ACC112 (cell line): Measurements from ENCODE around the gene CENPF.
A peak's percentile ranks its signal among the peaks of the same experiment; 100 is the strongest.
"Not testable (repeated sequence)": the region's sequence is repeated elsewhere in the genome, so short reads cannot be mapped to it uniquely, and the experiment has no call there.

Experiments used
- H2AFZ ChIP-seq: fragments of 200-600 bp; sonication (generic); one replicate; pipeline ENCODE4 v1.6.0; 2017; ENCODE audit warnings: antibody characterized with exemption, low read length; ENCODE audit not compliant: unreplicated experiment
- H3K27ac ChIP-seq: fragments of 200-600 bp; sonication (generic); 2 replicates; pipeline ENCODE4 v1.5.1; 2014; ENCODE audit warnings: low read depth, mild to moderate bottlenecking, antibody characterized with exemption, low read length, moderate library complexity
- H3K27me3 ChIP-seq: fragments of 200-600 bp; sonication (generic); 2 replicates; pipeline ENCODE4 v1.6.1; 2014; ENCODE audit warnings: mild to moderate bottlenecking, antibody characterized with exemption, low read length, moderate library complexity, mixed read lengths; ENCODE audit not compliant: insufficient read depth
- H3K36me3 ChIP-seq: fragments of 200-600 bp; sonication (generic); 2 replicates; pipeline ENCODE4 v1.6.1; 2016; ENCODE audit warnings: mild to moderate bottlenecking, antibody characterized with exemption, low read length, moderate library complexity, mixed read lengths; ENCODE audit not compliant: insufficient read depth
- H3K4me1 ChIP-seq: fragments of 200-600 bp; sonication (generic); one replicate; pipeline ENCODE4 v1.6.1; 2016; ENCODE audit warnings: low read length, mixed read lengths; ENCODE audit not compliant: insufficient read depth, unreplicated experiment, control insufficient read depth
- H3K4me3 ChIP-seq: fragments of 200-600 bp; sonication (generic); 2 replicates; pipeline ENCODE4 v1.5.1; 2014; ENCODE audit warnings: mild to moderate bottlenecking, low read depth, low read length
- H3K79me2 ChIP-seq: fragments of 200-600 bp; sonication (generic); one replicate; pipeline ENCODE4 v1.6.0; 2016; ENCODE audit warnings: low read length; ENCODE audit not compliant: control insufficient read depth, unreplicated experiment, insufficient read depth

Gene CENPF

DNA sequence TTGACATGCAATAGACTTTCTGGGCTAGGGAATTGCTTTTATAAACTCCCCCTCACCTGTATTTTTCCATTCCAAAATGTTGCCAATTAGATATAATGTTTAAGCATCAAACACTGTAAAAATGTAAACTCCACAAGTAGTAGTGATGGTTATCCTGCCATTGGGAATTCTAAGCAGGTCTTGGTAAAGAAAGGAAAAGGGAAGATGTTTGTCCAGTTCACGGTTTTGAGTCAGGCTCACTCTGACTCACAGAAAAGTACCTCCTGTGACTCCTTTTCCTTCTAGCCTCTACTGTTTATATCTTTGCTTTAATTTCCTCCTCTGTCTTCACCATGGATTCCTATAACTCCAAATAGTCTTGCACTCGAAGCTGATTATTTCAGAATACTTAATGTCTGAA is 32.6 kb upstream of the CENPF start:
- H3K27ac ChIP-seq, result peak overlapping the region; percentile 78
- peak overlapping the region; percentile 2; the same call in 1 of the 2 replicates for H3K4me3 ChIP-seq
- H3K27me3 ChIP-seq, result no peaks in the 10 kb centered on the region
- H2AFZ ChIP-seq, result no peak overlapping the region
- H3K79me2 ChIP-seq, result no peaks in the 10 kb centered on the region
- no peaks in the 10 kb centered on the region for H3K36me3 ChIP-seq
- H3K4me1 ChIP-seq, result peaks cover 53% of the 10 kb centered on the region

- H3K4me1 ChIP-seq, result peaks cover 45% of the 10 kb centered on the region
These were observed 31.7 kb upstream of the CENPF start for GRCh38 chr1:214571281-214571680.

GRCh38 chr1:214573386-214574318 is 29.3 kb upstream of the CENPF start:
- no peaks in the 10 kb centered on the region for H3K79me2 ChIP-seq

More at GRCh38 chr1:214571281-214571680, 31.7 kb upstream of the CENPF start:
- Histone ChIP-seq H3K27ac (peak overlapping the region; percentile 78; the same call in 1 of the 2 replicates), H2AFZ (peak overlapping the region; percentile 26), H3K79me2 (no peaks in the 10 kb centered on the region), H3K36me3 (0 out of 2 replicates have a peak, but pooled peaks cover 3% of the 10 kb centered on the region), H3K4me3 (no peak overlapping the region), H3K27me3 (no peaks in the 10 kb centered on the region)

DNA sequence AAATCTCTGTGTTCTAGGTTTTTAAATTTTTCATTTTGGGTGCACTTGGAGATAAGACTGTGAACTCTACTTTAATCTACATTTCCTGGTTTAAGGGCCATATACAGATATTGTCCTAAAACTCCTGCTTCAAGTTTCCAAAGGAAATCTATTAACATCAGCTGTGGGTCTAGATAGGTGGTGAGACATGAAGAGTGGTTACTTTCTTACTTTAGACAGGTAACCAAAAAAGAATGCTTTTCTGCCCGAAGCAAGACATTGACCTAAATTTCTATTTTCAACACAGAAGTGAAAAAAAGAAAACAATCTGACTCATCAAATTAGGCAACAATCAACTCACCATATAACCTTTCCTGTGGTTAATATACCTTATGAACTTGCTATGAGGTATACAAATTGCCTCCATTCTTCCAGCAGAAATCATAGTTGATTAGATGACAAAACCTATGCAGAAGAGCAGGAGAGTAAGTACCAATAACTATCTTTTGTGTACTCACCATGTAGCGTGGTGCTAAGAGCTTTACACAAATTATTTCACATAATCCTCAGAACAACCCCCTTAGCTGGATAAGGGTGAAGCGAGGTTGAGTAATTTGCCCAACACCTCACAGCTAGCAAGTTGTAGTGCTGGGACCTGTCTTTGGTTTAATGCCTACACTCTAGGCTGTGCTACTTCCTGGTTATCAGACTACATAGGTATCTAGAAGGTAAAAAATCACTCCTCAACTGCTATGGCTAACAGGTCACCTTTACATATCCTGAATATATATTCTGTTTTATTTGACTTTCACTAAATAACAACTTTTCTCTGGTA is 28.2 kb upstream of the CENPF start:
- Histone ChIP-seq H2AFZ (no peak overlapping the region), H3K27me3 (no peaks in the 10 kb centered on the region), H3K36me3 (0 out of 2 replicates have a peak, but pooled peaks cover 3% of the 10 kb centered on the region), H3K27ac (no peak overlapping the region), H3K79me2 (no peaks in the 10 kb centered on the region), H3K4me1 (peaks cover 14% of the 10 kb centered on the region), H3K4me3 (no peak overlapping the region)

More at GRCh38 chr1:214573386-214574318, 29.3 kb upstream of the CENPF start:
- Histone ChIP-seq H3K4me1 (peaks cover 23% of the 10 kb centered on the region), H3K4me3 (no peak overlapping the region), H3K27ac (no peak overlapping the region), H3K36me3 (0 out of 2 replicates have a peak, but pooled peaks cover 3% of the 10 kb centered on the region), H3K27me3 (no peaks in the 10 kb centered on the region), H2AFZ (no peak overlapping the region)

GRCh38 chr1:214576120-214576519 is 26.9 kb upstream of the CENPF start:
- not testable (repeated sequence) for H3K4me1 ChIP-seq

DNA sequence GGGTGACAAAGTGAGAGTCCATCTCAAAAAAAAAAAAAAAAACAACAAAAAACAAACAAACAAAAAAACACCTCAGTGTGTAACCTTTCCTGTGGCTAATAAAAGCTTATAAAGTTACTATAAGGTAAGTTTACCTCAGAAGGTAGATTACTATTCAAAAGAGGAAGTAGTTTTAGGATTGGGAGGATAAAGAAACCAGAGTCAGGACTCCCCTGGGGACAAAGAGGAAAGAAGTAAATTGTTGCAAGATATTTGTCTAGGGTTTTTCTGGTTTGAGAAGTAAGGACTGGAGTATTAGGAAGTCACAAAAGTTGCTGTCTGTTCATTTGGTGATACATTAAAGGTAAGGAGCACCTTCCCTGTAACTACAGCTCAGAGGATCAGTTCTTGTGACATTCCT is 23.8 kb upstream of the CENPF start:
- no peak overlapping the region for H3K4me3 ChIP-seq
- H3K27ac ChIP-seq, result no peak overlapping the region
- H3K27me3 ChIP-seq, result no peaks in the 10 kb centered on the region

More at GRCh38 chr1:214576120-214576519, 26.9 kb upstream of the CENPF start:
- not testable (repeated sequence) for H3K36me3 ChIP-seq, H3K27ac ChIP-seq, H2AFZ ChIP-seq, H3K79me2 ChIP-seq, H3K4me3 ChIP-seq, H3K27me3 ChIP-seq

DNA sequence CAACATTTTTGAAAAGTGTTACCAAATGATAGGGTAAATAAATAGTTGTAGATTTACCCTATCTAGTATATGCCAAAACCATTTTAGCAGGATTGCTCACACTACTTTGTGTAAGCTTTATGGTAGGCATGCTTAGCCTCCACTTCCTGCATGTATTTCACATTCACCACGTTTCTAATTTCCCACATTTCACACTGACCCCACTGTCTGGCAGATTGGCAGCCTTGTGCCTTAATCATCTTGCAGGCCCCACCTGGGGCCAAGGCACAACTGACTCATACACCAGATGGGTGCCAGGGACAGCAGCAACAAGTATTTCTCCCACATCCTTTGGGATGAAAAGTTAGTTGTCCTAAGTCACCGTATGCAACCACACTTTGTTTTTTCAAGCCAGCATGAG is 21.2 kb upstream of the CENPF start:
- peak overlapping the region; percentile 58 for H3K27ac ChIP-seq
- H2AFZ ChIP-seq, result no peak overlapping the region
- H3K4me3 ChIP-seq, result no peak overlapping the region
- H3K27me3 ChIP-seq, result no peaks in the 10 kb centered on the region
- no peaks in the 10 kb centered on the region for H3K36me3 ChIP-seq
- peaks cover 45% of the 10 kb centered on the region for H3K4me1 ChIP-seq
- no peaks in the 10 kb centered on the region for H3K79me2 ChIP-seq

More for the DNA sequence above, 23.8 kb upstream of the CENPF start:
- 0 out of 2 replicates have a peak, but pooled peaks cover 3% of the 10 kb centered on the region for H3K36me3 ChIP-seq
- no peak overlapping the region for H2AFZ ChIP-seq
- peaks cover 37% of the 10 kb centered on the region for H3K4me1 ChIP-seq
- no peaks in the 10 kb centered on the region for H3K79me2 ChIP-seq

DNA sequence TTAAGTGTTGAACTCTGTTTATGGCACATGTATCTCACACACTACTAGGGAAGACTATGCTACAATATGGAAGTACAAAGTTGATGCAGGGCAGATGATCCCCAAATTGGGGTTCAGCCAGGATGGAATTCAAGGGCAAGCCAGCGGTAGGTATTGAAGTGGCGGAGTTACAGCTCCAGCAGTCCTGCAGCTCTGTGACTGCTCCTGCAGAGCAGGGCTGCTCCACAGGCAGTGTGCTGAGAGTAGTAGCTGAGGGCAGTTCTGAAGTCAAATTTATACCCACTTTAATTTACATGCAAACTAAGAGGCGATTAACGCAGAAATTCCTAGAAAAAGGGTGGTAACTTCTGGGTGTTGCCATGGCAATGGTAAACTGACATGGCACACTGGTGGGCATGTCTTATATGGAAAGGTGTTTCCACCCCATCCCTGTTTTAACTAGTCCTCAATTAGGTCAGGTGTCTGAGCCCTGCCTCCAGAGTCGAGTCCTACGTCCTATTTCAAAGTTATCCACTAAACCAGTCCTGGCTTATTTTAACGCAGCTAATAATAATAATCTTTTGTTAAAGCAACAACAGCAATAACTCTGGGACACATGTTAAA is 20.6 kb upstream of the CENPF start:
- Histone ChIP-seq H3K27ac (peak overlapping the region; percentile 47), H2AFZ (no peak overlapping the region), H3K4me3 (no peak overlapping the region), H3K36me3 (no peaks in the 10 kb centered on the region), H3K79me2 (no peaks in the 10 kb centered on the region), H3K27me3 (no peaks in the 10 kb centered on the region), H3K4me1 (peaks cover 45% of the 10 kb centered on the region)

DNA sequence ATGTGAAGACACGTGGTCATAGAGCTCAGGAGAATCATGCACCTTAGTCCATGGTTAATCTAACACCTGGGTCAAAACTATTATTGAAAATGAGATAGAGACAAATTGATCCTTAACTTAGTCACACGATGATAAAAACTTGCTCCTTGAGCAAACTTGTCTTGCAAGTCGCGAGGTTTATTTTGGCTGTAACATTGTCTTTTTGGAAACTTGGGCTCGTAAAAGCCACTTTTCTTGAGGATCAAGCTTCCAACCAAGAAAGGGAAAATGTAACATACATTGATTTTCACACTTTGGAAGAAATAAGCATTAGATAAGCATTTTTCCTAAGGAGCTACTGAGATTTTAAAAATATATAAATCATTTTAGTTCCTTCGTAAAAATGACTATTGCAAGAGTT is 19.9 kb upstream of the CENPF start:
- Histone ChIP-seq H3K4me3 (no peak overlapping the region), H3K4me1 (peaks cover 45% of the 10 kb centered on the region), H3K27me3 (no peaks in the 10 kb centered on the region), H3K27ac (peak overlapping the region; percentile 27; the same call in 1 of the 2 replicates), H3K36me3 (no peaks in the 10 kb centered on the region), H3K79me2 (no peaks in the 10 kb centered on the region), H2AFZ (no peak overlapping the region)

GRCh38 chr1:214583824-214584554 is 19.0 kb upstream of the CENPF start:
- no peak overlapping the region for H3K4me3 ChIP-seq
- H3K79me2 ChIP-seq, result no peaks in the 10 kb centered on the region
- no peaks in the 10 kb centered on the region for H3K27me3 ChIP-seq
- H3K4me1 ChIP-seq, result peaks cover 45% of the 10 kb centered on the region
- no peaks in the 10 kb centered on the region for H3K36me3 ChIP-seq
- H2AFZ ChIP-seq, result no peak overlapping the region
- H3K27ac ChIP-seq, result peak overlapping the region; percentile 53
